C4-2B (cell line): Measurements from ENCODE around the gene PPM1E.

Experiments used
- H3K27ac ChIP-seq: fragments of 450-650 bp; 2 replicates; pipeline ENCODE4 v1.5.1; 2017
- ZFX ChIP-seq: fragments of 450-650 bp; IDR thresholded peaks from 2 replicates; pipeline ENCODE4 v1.6.1; 2017
- TF ChIP-seq, protein P1 (sequence below): fragments of 450-650 bp; conservative IDR thresholded peaks from 2 replicates; pipeline ENCODE4 v1.5.1; 2017; ENCODE audit warnings: mild to moderate bottlenecking

The PPM1E gene

DNA sequence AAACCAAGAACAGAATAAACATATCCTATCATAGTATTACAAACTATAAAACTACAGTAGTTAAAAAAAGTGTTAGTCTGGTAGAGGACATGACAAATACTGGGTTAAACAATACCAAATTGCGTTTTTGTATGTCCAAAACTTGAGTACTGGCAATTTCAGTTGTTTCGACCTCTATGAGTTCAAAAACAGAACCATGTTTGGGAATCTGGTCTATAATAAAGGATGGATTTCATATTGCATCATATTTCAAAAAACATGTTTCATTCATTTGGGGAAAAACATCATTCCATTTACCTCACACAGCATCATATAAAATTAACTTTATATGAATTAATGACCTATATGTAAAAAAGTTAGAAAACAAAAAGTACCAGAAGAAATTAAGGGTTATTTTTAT, 269.3 kb downstream of the PPM1E start:
- H3K27ac ChIP-seq = no peak overlapping the region
- TF ChIP-seq, protein P1, sequence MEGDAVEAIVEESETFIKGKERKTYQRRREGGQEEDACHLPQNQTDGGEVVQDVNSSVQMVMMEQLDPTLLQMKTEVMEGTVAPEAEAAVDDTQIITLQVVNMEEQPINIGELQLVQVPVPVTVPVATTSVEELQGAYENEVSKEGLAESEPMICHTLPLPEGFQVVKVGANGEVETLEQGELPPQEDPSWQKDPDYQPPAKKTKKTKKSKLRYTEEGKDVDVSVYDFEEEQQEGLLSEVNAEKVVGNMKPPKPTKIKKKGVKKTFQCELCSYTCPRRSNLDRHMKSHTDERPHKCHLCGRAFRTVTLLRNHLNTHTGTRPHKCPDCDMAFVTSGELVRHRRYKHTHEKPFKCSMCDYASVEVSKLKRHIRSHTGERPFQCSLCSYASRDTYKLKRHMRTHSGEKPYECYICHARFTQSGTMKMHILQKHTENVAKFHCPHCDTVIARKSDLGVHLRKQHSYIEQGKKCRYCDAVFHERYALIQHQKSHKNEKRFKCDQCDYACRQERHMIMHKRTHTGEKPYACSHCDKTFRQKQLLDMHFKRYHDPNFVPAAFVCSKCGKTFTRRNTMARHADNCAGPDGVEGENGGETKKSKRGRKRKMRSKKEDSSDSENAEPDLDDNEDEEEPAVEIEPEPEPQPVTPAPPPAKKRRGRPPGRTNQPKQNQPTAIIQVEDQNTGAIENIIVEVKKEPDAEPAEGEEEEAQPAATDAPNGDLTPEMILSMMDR = no peak
- no peak for TF ChIP-seq ZFX

- no peak for TF ChIP-seq ZFX
- TF ChIP-seq, protein P1 = no peak
- H3K27ac ChIP-seq = no peak overlapping the region
Measured at GRCh38 chr17:59026176-59026939, 270.7 kb downstream of the PPM1E start.

GRCh38 chr17:59027750-59028149, 272.1 kb downstream of the PPM1E start:
- no peak for TF ChIP-seq ZFX
- TF ChIP-seq, protein P1 = no peak
- peak overlapping the region; percentile 40; the same call in 1 of the 2 replicates for H3K27ac ChIP-seq

DNA sequence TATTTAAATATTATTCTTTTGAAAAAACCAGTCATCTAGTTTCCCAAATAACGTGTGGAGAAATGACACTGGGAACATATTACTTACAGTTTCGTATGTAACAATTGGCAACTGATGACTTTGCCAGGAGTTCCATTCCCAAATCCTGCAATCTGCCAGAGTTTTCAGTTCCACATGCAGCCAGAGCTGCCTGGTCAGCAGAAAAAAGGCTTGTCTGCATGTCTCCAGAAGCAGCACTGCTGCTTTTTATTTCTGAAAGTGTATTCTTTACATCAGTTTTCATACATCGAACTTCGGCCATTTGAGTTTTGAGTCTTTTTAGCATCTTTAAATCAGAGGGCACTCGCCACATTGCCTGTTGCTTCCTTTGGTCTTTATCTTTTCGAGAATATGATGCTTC, 272.7 kb downstream of the PPM1E start:
- no peak for TF ChIP-seq ZFX
- TF ChIP-seq, protein P1 = no peak
- H3K27ac ChIP-seq = peak overlapping the region; percentile 24; the same call in 1 of the 2 replicates

GRCh38 chr17:59030811-59031210, 275.2 kb downstream of the PPM1E start:
- TF ChIP-seq ZFX = no peak
- TF ChIP-seq, protein P1 = no peak
- H3K27ac ChIP-seq = no peak overlapping the region
